ENCODE data around the gene ADAMTSL1.

Gene ADAMTSL1

GRCh38 chr9:18601026-18601425, 127.1 kb downstream of the ADAMTSL1 start:
- no peak overlapping the region for H3K4me3 ChIP-seq
- no peaks in the 10 kb centered on the region for H3K36me3 ChIP-seq (replicated peaks)
- peaks cover 8% of the 10 kb centered on the region; the same call in 1 of the 2 replicates for H3K9me3 ChIP-seq
- H3K27me3 ChIP-seq (ENCODE audit: low read depth), result no peaks in the 10 kb centered on the region
- no peak for DNase-seq (ENCODE audit: low spot score in 2 of 2)
- H3K4me1 ChIP-seq, result peaks cover 17% of the 10 kb centered on the region
- in situ Hi-C loops (cut with MboI; ENCODE audit: low sequenced_read_pairs), result no loop called here

GRCh38 chr9:18601956-18602355, 128.0 kb downstream of the ADAMTSL1 start:
- H3K9me3 ChIP-seq, result peaks cover 8% of the 10 kb centered on the region; the same call in 1 of the 2 replicates
- H3K4me1 ChIP-seq, result peaks cover 27% of the 10 kb centered on the region
- H3K4me3 ChIP-seq, result no peak overlapping the region
- no peaks in the 10 kb centered on the region for H3K27me3 ChIP-seq (ENCODE audit: low read depth)
- no peak for DNase-seq (ENCODE audit: low spot score in 2 of 2)
- in situ Hi-C loops (cut with MboI; ENCODE audit: low sequenced_read_pairs), result no loop called here
- H3K36me3 ChIP-seq (replicated peaks), result no peaks in the 10 kb centered on the region

- DNase-seq (ENCODE audit: low spot score in 2 of 2), result peak; percentile 50 to 91
- in situ Hi-C loops (cut with MboI; ENCODE audit: low sequenced_read_pairs), result no loop called here
- no peaks in the 10 kb centered on the region for H3K27me3 ChIP-seq (ENCODE audit: low read depth)
- H3K4me1 ChIP-seq, result peaks cover 49% of the 10 kb centered on the region
- no peak overlapping the region for H3K4me3 ChIP-seq
- H3K36me3 ChIP-seq (replicated peaks), result no peaks in the 10 kb centered on the region
- H3K9me3 ChIP-seq, result peaks cover 8% of the 10 kb centered on the region; the same call in 1 of the 2 replicates
Measured at GRCh38 chr9:18604767-18605730, 131.1 kb downstream of the ADAMTSL1 start.

- Histone ChIP-seq H3K4me1 (peaks cover 49% of the 10 kb centered on the region), H3K27me3 (ENCODE audit: low read depth) (no peaks in the 10 kb centered on the region), H3K4me3 (no peak overlapping the region), H3K36me3 (replicated peaks) (no peaks in the 10 kb centered on the region), H3K9me3 (peaks cover 8% of the 10 kb centered on the region; the same call in 1 of the 2 replicates)
- in situ Hi-C loops (cut with MboI; ENCODE audit: low sequenced_read_pairs), result no loop called here
- DNase-seq (ENCODE audit: low spot score in 2 of 2), result peak in 1 of 2 experiments; percentile 37
Measured at GRCh38 chr9:18605766-18606180, 131.8 kb downstream of the ADAMTSL1 start.

GRCh38 chr9:18606281-18606680, 132.3 kb downstream of the ADAMTSL1 start:
- in situ Hi-C loops (cut with MboI; ENCODE audit: low sequenced_read_pairs), result no loop called here
- no peak for DNase-seq (ENCODE audit: low spot score in 2 of 2)
- H3K36me3 ChIP-seq (replicated peaks), result no peaks in the 10 kb centered on the region
- no peak overlapping the region for H3K4me3 ChIP-seq
- H3K4me1 ChIP-seq, result peaks cover 49% of the 10 kb centered on the region
- H3K27me3 ChIP-seq (ENCODE audit: low read depth), result no peaks in the 10 kb centered on the region
- H3K9me3 ChIP-seq, result peaks cover 8% of the 10 kb centered on the region; the same call in 1 of the 2 replicates

GRCh38 chr9:18606846-18607245, 132.9 kb downstream of the ADAMTSL1 start:
- no peak for DNase-seq (ENCODE audit: low spot score in 2 of 2)
- Histone ChIP-seq H3K4me1 (peaks cover 49% of the 10 kb centered on the region), H3K9me3 (peaks cover 8% of the 10 kb centered on the region; the same call in 1 of the 2 replicates), H3K36me3 (replicated peaks) (no peaks in the 10 kb centered on the region), H3K4me3 (no peak overlapping the region), H3K27me3 (ENCODE audit: low read depth) (no peaks in the 10 kb centered on the region)
- in situ Hi-C loops (cut with MboI; ENCODE audit: low sequenced_read_pairs), result no loop called here

- Histone ChIP-seq H3K36me3 (replicated peaks) (no peaks in the 10 kb centered on the region), H3K4me3 (no peak overlapping the region), H3K4me1 (peaks cover 49% of the 10 kb centered on the region), H3K27me3 (ENCODE audit: low read depth) (no peaks in the 10 kb centered on the region), H3K9me3 (peaks cover 2% of the 10 kb centered on the region; the same call in 1 of the 2 replicates)
- in situ Hi-C loops (cut with MboI; ENCODE audit: low sequenced_read_pairs), result no loop called here
- DNase-seq (ENCODE audit: low spot score in 2 of 2), result peak; percentile 8 to 93
Measured at GRCh38 chr9:18608371-18608770, 134.4 kb downstream of the ADAMTSL1 start.

- in situ Hi-C loops (cut with MboI; ENCODE audit: low sequenced_read_pairs), result no loop called here
Measured at GRCh38 chr9:18610956-18611355, 137.0 kb downstream of the ADAMTSL1 start.

GRCh38 chr9:18611971-18612370, 138.0 kb downstream of the ADAMTSL1 start:
- Histone ChIP-seq H3K4me3 (no peak overlapping the region), H3K27me3 (ENCODE audit: low read depth) (no peaks in the 10 kb centered on the region), H3K9me3 (no peaks in the 10 kb centered on the region), H3K4me1 (peaks cover 22% of the 10 kb centered on the region), H3K36me3 (replicated peaks) (no peaks in the 10 kb centered on the region)
- in situ Hi-C loops (cut with MboI; ENCODE audit: low sequenced_read_pairs), result no loop called here
- peak in 1 of 2 experiments; percentile 14 for DNase-seq (ENCODE audit: low spot score in 2 of 2)

More at GRCh38 chr9:18610956-18611355, 137.0 kb downstream of the ADAMTSL1 start:
- DNase-seq (ENCODE audit: low spot score in 2 of 2), result no peak
- Histone ChIP-seq H3K4me1 (peaks cover 33% of the 10 kb centered on the region), H3K27me3 (ENCODE audit: low read depth) (no peaks in the 10 kb centered on the region), H3K9me3 (no peaks in the 10 kb centered on the region), H3K36me3 (replicated peaks) (no peaks in the 10 kb centered on the region), H3K4me3 (no peak overlapping the region)

GRCh38 chr9:18614116-18614515, 140.2 kb downstream of the ADAMTSL1 start:
- peaks cover 6% of the 10 kb centered on the region for H3K4me1 ChIP-seq
- H3K9me3 ChIP-seq, result no peaks in the 10 kb centered on the region
- in situ Hi-C loops (cut with MboI; ENCODE audit: low sequenced_read_pairs), result no loop called here
- no peaks in the 10 kb centered on the region for H3K36me3 ChIP-seq (replicated peaks)
- no peaks in the 10 kb centered on the region for H3K27me3 ChIP-seq (ENCODE audit: low read depth)
- no peak overlapping the region for H3K4me3 ChIP-seq
- no peak for DNase-seq (ENCODE audit: low spot score in 2 of 2)

GRCh38 chr9:18614651-18615050, 140.7 kb downstream of the ADAMTSL1 start:
- Histone ChIP-seq H3K4me3 (no peak overlapping the region), H3K4me1 (peaks cover 6% of the 10 kb centered on the region), H3K9me3 (no peaks in the 10 kb centered on the region), H3K27me3 (ENCODE audit: low read depth) (no peaks in the 10 kb centered on the region), H3K36me3 (replicated peaks) (no peaks in the 10 kb centered on the region)
- in situ Hi-C loops (cut with MboI; ENCODE audit: low sequenced_read_pairs), result no loop called here
- DNase-seq (ENCODE audit: low spot score in 2 of 2), result no peak

GRCh38 chr9:18616976-18617375, 143.0 kb downstream of the ADAMTSL1 start:
- in situ Hi-C loops (cut with MboI; ENCODE audit: low sequenced_read_pairs), result no loop called here
- DNase-seq (ENCODE audit: low spot score in 2 of 2), result no peak

GRCh38 chr9:18617759-18618158, 143.8 kb downstream of the ADAMTSL1 start:
- no peaks in the 10 kb centered on the region for H3K9me3 ChIP-seq
- no peak for DNase-seq (ENCODE audit: low spot score in 2 of 2)
- no peaks in the 10 kb centered on the region for H3K27me3 ChIP-seq (ENCODE audit: low read depth)
- no peak overlapping the region for H3K4me3 ChIP-seq
- in situ Hi-C loops (cut with MboI; ENCODE audit: low sequenced_read_pairs), result no loop called here
- H3K4me1 ChIP-seq, result peaks cover 7% of the 10 kb centered on the region
- no peaks in the 10 kb centered on the region for H3K36me3 ChIP-seq (replicated peaks)

More at GRCh38 chr9:18616976-18617375, 143.0 kb downstream of the ADAMTSL1 start:
- H3K4me1 ChIP-seq, result peaks cover 7% of the 10 kb centered on the region
- no peak overlapping the region for H3K4me3 ChIP-seq
- no peaks in the 10 kb centered on the region for H3K27me3 ChIP-seq (ENCODE audit: low read depth)
- no peaks in the 10 kb centered on the region for H3K36me3 ChIP-seq (replicated peaks)
- no peaks in the 10 kb centered on the region for H3K9me3 ChIP-seq

GRCh38 chr9:18618862-18619261, 144.9 kb downstream of the ADAMTSL1 start:
- H3K4me3 ChIP-seq, result no peak overlapping the region
- no peaks in the 10 kb centered on the region for H3K36me3 ChIP-seq (replicated peaks)
- DNase-seq (ENCODE audit: low spot score in 2 of 2), result no peak
- no peaks in the 10 kb centered on the region for H3K27me3 ChIP-seq (ENCODE audit: low read depth)
- no peaks in the 10 kb centered on the region for H3K9me3 ChIP-seq
- H3K4me1 ChIP-seq, result peaks cover 14% of the 10 kb centered on the region
- in situ Hi-C loops (cut with MboI; ENCODE audit: low sequenced_read_pairs), result no loop called here

All from HAP-1 (cell line).